Measurements from ENCODE around the gene DNAJC5G.

GRCh38 chr2:27291865-27292264 is 16.6 kb downstream of the DNAJC5G start:
- TF ChIP-seq, protein P1, sequence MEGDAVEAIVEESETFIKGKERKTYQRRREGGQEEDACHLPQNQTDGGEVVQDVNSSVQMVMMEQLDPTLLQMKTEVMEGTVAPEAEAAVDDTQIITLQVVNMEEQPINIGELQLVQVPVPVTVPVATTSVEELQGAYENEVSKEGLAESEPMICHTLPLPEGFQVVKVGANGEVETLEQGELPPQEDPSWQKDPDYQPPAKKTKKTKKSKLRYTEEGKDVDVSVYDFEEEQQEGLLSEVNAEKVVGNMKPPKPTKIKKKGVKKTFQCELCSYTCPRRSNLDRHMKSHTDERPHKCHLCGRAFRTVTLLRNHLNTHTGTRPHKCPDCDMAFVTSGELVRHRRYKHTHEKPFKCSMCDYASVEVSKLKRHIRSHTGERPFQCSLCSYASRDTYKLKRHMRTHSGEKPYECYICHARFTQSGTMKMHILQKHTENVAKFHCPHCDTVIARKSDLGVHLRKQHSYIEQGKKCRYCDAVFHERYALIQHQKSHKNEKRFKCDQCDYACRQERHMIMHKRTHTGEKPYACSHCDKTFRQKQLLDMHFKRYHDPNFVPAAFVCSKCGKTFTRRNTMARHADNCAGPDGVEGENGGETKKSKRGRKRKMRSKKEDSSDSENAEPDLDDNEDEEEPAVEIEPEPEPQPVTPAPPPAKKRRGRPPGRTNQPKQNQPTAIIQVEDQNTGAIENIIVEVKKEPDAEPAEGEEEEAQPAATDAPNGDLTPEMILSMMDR (IDR thresholded peaks at IDR 0.05): no peak
- no peak for TF ChIP-seq POLR2A (IDR thresholded peaks at IDR 0.05; ENCODE audit: low read depth)
